Limb (tissue), 2 donors: ENCODE data around the gene SCN5A.

Source experiments
- DNase-seq, 2 donors: peaks; one replicate each; pipeline ENCODE4 v3.0.0-alpha.2; 2016; ENCODE audit errors: extremely low spot score in 2 of 2

SCN5A gene

GRCh38 chr3:38601956-38602550 lies 47.4 kb downstream of the SCN5A start:
- DNase-seq, result no peak

DNA sequence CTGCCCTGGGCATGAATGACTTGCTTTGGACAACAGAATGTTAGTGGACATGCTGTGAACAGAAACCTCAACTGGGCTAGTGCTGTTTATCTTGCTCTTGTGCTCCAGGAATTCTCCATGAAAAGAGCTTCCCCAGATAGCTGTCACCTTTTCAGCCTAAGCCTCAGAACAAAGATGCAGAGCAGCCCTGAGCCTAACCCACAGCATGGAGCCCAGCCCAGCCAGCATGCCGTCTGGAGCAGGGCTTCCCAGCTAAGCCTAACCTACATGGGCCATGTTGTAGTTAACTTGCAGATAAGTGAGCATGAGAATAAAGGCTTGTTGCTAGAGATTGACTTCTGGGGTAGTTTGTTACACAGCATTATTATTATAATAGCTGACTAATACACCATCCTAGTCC lies 48.9 kb downstream of the SCN5A start:
- no peak for DNase-seq

GRCh38 chr3:38599886-38600285 lies 49.6 kb downstream of the SCN5A start:
- DNase-seq, result no peak

- no peak for DNase-seq
These were observed 50.7 kb downstream of the SCN5A start for GRCh38 chr3:38598791-38599190.

DNA sequence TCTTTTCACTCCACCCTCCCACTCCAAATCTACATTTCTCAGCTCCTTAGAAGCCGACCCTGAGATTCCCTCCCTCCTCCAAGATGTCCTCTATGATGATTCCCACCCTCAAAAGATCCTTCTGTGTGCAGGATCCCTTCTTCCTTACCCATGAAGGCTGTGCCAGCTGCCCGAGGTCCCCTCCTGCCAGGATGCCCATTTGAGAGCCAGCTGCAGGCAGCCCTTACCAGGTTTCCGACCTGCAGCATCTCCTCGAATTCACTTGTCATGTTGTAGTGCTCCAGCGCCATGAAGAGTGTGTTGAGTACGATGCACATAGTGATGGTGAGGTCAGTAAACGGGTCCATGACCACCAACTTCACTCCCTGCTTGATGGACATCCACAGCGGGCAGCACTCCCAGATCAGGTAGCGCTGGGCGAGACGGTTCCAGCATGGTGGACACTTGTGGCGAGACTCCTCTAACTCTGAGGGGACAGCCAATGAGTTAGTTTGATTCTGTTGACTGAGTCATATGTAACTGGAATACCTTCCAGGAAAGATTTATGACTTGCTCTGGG lies 51.9 kb downstream of the SCN5A start:
- DNase-seq, result no peak

- no peak for DNase-seq
These were observed 54.1 kb downstream of the SCN5A start for GRCh38 chr3:38595393-38595792.

DNA sequence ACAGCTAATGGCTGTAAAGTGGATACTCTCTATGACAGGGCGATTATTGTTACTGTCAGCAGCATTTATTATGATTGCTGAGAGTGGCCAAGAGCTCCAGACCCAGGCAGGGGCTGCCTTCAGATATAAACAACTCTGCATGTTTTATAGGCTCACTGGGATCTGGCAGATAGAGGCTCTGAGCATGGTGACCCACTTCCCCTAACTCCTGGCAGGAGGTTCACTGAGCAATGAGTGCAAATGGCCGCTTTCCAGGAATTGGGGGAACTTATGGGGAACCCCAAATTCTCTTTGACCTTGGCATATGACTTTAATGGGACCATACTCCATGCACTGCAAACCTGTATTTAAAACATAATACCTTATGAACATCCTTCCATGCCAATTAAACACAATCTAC lies 59.0 kb downstream of the SCN5A start:
- peak in 1 of 2 donors; percentile 16 for DNase-seq

DNA sequence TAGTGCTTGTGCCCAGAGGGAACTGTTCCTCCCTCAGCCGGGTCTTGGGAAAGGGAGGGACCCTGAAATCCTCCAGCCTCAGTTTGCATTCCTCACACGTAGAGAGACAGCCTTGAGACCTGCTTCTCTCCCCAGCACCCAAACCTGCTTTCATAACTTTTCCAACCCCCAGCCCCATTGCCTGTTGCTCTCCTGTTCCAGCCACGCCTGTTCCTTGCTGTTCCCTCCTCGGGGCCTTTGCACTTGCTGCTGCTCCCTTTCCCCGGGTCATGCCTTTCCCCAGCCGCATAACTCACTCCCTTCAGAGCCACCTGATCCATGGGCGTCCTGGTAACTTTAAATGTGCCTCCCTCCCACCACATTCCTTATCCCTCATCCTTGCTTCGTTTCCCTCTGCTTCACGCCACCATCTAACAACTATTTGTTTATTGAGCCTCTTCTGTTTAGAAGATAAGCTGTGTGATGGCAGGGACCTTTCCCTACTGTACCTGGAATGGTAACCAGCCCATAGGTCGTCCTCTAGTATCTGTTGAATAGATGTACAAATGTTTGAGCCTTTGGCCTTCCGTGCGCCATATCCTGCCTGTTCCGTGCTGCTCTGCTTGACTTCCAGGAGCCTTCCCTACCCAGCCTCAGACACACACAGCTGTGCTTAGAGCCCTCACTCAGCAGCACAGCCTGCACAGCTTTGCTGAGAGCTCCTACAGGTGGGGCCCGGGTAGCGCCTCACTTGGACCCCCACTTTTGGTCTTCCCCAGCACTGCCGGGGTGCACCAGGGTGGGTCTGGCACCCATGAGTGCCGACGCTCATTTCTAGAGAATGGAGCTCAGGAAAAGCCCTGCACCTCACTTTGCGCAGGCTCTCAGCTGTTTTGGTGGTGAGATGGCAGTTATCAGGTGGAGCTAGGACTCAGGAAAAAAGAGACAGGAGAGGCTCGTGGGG lies 60.2 kb downstream of the SCN5A start:
- DNase-seq, result peak in 1 of 2 donors; percentile 7

GRCh38 chr3:38588371-38588971 lies 61.0 kb downstream of the SCN5A start:
- peak in 1 of 2 donors; percentile 22 for DNase-seq

DNA sequence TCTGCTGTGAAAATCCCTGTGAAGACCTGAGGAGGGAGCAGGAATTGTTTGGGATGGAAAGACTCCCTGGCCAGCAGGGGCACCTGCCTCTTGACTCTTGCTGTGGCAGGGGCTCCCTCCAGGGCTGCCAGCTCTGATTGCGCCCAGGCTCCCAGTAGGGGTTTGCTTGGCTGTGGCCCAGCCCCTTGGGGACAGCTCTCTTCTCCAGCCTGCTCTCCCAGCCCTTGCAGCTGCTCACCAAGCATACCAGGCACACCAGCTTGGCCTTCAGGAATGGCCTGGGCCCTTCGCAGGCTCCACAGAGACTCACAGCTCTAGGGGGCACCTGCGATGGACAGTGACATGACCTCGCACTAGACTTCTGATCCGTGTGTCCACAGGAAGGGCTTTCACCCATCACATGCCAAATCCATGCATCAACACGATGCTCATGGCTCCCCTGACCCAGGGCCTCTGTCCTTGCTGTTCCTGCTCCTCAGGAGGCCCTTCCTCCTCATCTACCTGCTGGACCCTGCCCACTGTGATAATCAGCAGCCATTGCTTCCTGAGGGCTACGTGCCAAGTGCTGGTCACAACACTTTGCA lies 61.8 kb downstream of the SCN5A start:
- peak in 1 of 2 donors; percentile 20 for DNase-seq

DNA sequence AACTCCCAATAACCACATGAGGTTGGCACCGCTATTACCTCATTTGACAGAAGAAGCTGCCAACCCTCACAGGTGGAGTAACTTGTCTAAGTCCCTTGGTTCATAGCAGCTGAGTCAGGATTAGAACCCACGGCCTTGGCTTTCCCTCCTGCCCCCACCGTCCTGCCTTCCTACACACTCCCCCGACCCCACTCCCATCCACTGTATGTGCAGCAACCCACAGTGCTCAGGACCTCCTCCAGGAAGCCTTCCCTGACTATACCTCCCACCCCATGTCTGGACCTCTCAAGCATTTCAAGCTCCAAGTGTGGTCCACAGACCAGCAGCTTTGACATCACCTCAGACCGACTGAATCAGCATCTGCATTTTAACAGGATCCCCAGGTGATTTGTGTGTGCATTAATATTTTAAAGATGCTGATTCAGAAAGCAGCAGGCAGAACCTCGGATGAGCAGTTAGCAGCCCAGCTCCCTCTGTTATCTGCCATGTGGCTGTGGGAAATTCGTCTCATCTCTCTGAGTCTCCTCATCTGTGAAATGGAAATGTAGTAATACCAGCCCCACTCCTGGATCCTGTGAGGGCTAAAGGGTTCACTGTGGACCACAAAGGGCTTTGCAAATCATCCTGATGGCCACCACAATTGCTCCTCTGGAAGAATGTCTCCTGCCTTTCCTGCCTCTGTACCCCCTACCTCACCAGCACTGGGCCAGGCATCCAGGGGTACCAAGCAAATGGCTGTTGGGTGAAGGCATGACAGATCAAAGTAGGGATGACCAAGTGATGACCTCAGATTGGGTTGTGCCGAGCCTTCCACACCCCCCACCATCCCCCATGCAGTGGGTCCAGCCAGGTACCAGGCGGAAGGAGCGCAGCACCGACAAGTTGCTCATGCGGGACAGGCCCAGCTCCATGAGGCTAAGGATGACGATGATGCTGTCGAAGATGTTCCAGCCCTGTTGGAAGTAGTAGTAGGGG lies 62.7 kb downstream of the SCN5A start:
- peak in 1 of 2 donors; percentile 11 for DNase-seq

DNA sequence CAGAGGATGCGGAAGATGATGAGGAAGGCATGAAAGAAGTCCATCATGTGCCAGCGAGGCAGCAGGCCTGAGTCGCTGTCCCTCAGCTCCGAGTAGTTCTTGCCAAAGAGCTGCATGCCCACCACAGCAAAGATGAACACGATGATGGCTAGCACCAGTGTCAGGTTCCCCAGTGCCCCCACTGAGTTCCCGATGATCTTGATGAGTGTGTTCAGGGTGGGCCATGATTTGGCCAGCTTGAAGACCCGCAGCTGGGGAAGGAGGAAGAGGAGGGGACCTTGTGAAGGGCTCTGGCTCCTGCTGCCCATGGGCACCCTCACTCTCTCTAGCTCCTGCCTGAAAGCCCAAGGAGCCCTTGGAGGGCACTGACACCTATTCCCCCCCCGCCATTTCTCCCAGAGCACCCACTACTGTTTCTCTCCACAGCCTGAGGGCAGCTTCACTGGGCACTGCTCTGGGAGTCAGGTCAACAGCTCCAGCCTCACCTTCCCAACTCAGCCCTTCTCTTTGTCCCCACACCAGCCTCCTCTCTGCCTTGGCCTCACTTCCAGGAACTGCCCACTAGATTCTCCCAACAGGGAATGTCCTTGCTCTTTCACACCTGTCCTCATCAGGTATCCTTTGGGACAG lies 63.6 kb downstream of the SCN5A start:
- DNase-seq, result peak in 1 of 2 donors; percentile 11

DNA sequence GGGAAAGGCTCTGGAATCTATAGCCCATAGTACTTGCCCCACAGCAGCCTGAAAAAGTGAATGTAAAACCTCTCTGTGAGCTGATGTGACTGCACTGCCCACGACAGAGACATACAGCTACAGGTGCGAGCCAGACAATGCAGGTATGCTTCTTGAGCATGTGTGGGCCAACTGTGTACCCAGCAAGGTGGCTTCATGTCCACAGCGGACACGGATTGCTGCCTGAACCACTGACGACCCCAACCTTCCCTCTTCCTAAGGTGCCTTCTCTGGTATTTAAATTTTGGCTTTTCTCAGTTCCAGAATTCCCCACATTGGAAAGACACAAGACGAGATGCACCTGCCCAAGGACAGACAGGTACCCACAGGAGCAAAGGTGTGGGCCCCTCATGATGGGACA lies 65.8 kb downstream of the SCN5A start:
- no peak for DNase-seq

GRCh38 chr3:38582941-38583645 lies 66.4 kb downstream of the SCN5A start:
- peak in 1 of 2 donors; percentile 66 for DNase-seq

GRCh38 chr3:38582316-38582715 lies 67.2 kb downstream of the SCN5A start:
- no peak for DNase-seq

DNA sequence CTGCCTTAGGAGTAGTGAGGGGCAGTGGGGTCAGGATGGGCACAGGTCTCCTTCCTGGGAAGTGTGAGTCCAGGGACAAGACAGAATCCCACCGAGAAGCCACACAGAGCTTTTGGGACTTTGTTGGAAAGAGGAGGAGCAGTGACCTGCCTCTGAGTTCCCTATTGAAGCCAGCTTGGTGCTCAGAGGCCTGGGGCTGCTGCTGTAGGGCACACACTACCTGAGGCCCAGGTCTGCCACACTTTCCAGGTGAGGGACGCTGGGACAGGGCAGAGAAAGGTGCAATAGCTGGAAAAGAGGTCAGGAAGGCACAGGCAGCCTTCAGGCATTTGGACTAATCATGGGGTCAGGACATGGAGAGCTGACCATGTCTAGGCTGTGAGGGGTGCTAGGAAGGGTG lies 67.7 kb downstream of the SCN5A start:
- no peak for DNase-seq

DNA sequence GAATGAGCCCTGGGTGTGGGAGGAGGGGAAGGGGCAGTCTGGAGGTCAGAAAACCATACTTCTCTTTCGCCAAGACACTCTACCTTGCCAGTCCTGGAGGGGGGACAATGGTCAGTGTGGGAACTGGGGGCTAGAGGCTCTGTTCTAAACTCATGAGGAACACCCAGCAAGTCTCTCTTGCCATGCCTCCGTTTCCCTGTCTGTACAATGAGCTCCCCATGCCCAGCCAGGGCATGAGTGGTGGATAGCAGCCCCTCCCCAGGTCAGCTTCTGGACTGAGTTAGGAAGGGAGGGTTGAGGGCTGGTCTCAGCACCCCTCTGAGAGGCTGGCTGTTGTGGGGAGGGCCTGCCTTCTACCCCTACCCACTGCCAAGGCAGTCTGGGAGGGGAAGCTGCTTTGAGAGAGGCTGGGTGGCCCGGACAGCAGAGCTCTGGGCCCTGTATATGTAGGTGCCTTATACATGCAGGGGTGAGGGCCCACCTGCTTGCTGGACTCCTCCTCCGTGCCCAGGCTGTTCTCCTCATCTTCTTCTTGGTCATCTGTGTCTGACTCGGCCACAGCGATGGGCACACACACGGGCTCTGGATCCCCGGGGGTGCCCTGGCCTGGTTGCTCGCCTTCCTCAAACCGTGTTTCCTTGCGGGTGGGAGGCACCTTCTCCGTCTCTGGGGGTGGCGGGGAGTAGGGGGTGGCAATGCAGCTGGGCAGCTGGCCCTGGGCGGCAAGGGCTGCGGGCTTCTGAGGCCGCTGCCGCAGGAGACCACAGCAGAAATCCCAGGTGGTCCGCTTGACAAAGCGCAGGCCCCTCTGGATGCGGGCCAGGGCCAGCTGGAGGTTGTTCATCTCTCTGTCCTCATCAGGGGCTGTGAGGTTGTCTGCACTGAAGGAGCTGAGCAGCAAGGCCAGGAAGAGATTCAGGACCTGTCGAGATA lies 68.8 kb downstream of the SCN5A start:
- no peak for DNase-seq
